HG03457 (cell line): ENCODE measurements around the gene TNIK.

Experiments used
- ATAC-seq: cut with Tn5 transposase; IDR thresholded peaks from one replicate; pipeline ENCODE4 v1.9.1; 2021; ENCODE audit warnings: moderate number of reproducible peaks; ENCODE audit not compliant: unreplicated experiment

The TNIK gene

GRCh38 chr3:171420667-171421066 is 39.5 kb downstream of the TNIK start:
- ATAC-seq: no peak

DNA sequence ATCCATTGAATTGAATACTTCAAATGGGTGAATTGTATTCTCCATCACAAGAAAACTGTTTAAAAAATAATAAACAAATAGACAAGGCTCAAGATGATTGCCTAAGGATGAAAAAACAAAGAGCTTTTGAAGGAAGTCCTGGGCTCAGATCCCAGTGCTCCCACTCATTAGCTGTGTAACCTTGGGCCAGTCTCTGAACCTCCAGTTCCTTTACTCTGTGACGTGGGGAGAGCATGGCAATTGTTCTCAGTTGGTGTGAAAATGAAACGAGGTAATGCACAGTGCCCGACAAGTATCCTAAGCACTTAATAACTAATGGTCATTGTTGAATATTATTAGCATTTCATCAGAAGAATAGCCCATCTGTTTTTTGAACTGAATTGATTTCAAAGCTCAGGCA is 40.7 kb downstream of the TNIK start:
- ATAC-seq: no peak

GRCh38 chr3:171417813-171418212 is 42.4 kb downstream of the TNIK start:
- ATAC-seq: no peak

GRCh38 chr3:171417137-171417536 is 43.1 kb downstream of the TNIK start:
- ATAC-seq: no peak

- no peak for ATAC-seq
Observed at GRCh38 chr3:171416666-171417065, 43.5 kb downstream of the TNIK start.

DNA sequence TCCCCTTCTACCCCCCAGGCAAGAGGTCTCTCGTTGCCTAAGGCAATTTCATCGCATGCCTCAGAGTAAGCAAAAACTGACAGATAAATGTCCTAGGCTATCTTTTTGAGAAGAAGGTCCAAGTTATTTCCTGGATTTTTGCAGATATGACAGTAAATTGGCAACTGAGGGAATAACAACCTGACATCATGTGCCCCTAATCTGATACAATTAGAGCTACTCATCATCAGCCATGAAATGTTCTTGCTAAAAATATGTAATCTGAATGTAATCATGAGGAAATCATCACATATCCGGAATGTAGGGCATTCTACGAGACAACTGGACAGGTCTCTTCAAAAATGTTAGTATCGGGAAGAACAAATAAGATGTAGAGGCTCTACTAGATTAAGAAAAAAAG is 44.1 kb downstream of the TNIK start:
- no peak for ATAC-seq

- ATAC-seq: no peak
Observed at GRCh38 chr3:171415070-171415469, 45.1 kb downstream of the TNIK start.

DNA sequence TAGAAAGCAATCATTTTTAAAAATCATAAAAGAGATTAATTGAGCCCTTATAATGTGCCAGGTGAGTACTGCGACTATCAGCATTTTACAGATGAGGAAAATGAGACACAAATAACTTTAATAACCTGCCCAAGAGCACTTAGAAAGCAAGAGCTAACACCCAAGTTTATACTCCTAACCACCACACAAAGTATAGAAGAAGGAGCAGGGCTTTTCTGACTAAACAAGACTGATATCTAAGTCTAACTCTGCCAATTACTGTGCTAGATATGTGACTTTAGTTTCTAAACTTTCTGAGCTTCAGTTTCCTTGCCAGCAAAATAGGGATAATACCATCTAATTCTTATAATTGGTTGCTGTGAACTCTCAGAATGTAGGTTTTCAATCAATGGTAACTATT is 47.7 kb downstream of the TNIK start:
- no peak for ATAC-seq

- no peak for ATAC-seq
Observed at GRCh38 chr3:171412054-171412453, 48.2 kb downstream of the TNIK start.

DNA sequence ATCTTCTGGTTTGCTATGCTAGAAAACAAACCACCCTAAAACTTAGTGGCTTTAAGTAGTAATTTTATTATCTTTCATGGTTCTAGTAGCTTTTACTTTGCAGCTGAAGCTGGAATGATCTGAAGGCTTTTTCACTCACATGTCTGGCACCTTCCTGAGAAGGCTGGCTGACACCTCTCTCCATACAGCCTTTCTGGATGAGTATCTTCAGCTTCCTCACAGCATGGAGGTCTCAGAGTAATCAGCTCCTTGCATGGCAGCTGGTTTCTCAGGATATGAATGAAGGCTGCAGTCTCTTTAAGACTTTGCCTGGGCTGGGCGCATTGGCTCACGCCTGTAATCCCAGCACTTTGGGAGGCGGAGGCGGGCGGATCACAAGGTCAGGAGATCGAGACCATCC is 50.0 kb downstream of the TNIK start:
- no peak for ATAC-seq

DNA sequence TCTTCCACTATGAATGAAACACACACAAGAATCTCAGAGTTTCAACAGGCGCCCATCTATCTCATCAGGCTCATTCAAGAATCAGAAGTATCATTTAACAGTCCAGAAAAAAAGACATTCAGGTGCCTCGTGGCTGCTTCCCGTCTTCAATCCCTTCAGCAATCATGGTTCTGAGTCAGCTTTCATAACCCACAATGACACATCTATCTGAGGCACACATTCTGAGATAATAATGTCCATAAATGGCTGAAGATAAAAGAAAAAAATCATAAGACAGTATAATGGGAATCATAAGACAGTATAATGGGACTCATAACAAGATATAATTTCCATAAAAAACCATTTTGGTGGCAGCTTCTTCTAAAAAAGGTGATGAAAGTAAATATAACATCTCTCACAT is 52.4 kb downstream of the TNIK start:
- ATAC-seq: no peak

- ATAC-seq: no peak
Observed at GRCh38 chr3:171404376-171404967, 55.7 kb downstream of the TNIK start.

GRCh38 chr3:171402281-171402680 is 57.9 kb downstream of the TNIK start:
- no peak for ATAC-seq

GRCh38 chr3:171401432-171401831 is 58.8 kb downstream of the TNIK start:
- no peak for ATAC-seq

DNA sequence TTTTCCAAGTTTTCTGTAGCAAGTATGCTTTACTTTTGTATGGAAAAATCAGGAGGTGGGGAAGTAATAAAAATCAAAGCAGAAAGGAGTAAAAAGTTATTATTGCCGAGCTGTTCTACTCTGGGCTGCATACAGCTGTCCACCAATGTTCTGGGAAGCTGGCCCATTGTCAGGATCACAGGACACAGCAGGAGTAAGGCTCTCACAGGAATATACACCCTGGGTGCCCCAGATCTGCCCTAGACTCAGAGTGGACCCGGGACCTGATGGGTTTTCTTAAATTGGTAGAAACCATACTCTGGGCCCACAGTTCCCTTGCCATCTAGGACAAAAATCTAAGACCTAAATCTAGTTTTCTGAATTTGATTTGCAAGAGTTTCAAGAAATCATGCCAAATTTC is 60.4 kb downstream of the TNIK start:
- no peak for ATAC-seq

GRCh38 chr3:171398343-171398742 is 61.9 kb downstream of the TNIK start:
- ATAC-seq: no peak

DNA sequence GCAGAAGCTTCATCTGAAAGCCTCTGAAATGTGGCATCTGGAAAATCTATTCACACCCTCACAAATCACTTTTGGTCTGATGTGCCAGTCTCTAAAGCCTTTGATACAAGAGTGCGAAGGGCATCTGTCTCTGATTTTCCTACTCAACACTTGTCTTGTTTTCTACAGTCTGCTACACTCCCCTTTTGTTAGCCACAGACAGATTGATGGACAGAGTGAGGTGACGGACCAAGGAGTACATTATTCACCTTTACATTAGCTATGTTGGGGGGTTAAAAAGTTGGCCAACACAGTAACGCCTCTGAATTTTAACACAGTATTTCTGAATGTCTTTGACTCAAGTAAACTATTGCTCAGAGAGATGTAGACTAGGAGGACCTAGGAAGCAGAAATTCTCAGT is 63.1 kb downstream of the TNIK start:
- no peak for ATAC-seq

- no peak for ATAC-seq
Observed at GRCh38 chr3:171396048-171396447, 64.2 kb downstream of the TNIK start.

DNA sequence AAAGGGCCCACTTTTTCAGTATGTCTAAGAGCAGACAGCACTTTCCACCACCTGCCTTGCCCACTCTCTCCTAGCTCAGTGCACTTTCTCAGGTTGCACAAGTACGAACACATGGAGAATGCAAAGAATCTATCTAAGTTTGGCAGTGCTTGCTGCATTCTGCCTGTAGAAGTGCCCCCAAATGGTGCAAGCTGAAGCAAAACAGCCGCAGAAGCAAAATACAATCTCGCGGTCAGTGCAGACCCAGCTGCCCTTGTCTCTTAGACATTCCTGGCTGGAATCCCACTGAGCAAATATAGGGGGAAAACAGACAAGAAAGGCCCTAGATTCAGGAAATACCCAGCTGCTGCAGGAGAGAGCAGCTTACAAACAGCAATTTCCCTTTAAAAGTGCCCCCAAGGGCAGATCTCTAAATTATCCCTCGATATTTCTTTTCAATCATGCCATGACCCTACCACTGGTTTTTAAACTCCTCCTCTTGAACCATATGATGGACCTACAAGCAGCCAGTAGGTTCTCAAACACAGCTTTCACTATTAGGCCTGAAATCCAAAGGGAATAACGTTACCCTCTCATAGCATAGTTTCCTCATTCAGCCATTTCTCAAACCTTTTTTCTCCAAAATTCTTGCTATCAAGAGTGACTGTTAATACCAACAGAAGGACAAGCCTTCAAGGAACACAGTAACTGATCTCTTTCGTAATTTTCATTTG is 67.0 kb downstream of the TNIK start:
- no peak for ATAC-seq

- no peak for ATAC-seq
Observed at GRCh38 chr3:171391432-171391831, 68.8 kb downstream of the TNIK start.

DNA sequence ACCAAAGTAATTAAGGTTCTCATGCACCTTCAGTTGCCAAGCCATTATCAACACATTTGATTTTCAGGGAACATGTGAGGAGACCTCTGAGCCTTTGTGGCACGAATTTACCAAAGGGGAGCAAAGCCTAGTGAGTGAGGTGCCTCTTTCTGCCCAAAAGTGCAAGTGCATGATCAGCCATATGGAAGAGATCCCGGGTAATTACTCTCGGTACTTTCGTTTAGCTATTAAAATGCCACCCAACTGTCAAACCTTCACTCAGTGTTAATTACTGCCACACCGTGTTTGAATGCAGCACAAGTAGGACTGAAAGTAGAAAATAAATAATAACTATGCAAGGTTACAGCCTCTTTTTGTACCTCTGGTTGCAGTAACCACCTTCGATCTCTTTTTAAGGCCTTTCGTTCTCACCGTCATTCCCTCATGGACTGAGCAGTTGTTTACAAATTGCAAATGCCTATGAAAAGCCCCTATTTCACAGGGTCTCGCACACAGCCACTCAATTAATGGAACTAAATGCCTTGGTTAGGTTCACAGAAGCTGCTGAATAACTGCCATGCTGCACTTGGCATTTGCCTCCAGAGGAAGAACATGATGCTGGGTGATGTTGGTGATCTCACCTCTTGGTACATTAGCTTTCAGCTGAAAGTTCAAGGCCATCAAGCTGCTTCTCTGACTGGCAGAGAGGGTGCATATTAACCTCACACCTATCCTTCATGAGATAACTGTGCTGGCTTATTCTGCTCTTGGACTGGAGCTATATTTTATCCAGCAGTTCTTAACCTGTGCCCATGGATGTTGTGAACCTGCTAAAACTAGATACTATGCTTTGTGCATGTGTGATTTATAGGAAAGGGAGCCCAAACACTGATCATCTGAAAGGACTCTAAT is 69.9 kb downstream of the TNIK start:
- ATAC-seq: no peak

DNA sequence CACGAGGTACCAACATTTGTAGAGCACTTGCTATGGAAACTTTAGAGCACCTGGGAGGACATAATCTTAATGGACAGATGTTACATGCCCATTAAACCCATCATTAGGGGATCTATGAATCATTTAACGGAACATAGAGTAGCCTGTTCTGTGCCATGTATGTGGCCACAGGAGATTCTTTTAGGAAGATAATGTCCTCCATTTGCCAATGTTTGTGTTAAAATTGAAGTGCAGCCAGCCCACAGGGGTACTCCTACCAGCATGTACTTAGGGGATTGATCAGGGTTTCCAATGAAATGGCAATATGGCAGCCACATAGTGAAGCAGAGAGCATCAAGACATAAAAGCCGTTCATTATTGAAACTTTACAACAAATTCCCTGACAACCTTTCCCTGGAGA is 70.7 kb downstream of the TNIK start:
- ATAC-seq: no peak
